IMR-90 (cell line): Measurements from ENCODE around the gene PCYT1A. TPM values are rescaled to one million over a fixed set of nuclear protein-coding genes. Genes with fewer than 3 reads are reported as not detected.

ENCODE experiments used
- ATAC-seq: fragments of 200-7000 bp; cut with Tn5 transposase; 2 replicates; pipeline ENCODE4 v1.9.1; 2020; ENCODE audit warnings: low read depth, mild to moderate bottlenecking, moderate library complexity
- BruUV-seq: library from RNA; stranded (reverse); fragments of 400-500 nt; replicated peaks from 2 replicates; lab custom pipeline; 2021; lab: Mats Ljungman, UMichigan
- CTCF ChIA-PET: fragments of 300-600 bp; formaldehyde crosslinking; extraction: SDS; loops from one replicate; lab custom pipeline; 2021; ENCODE audit warnings: antibody characterized with exemption; lab: Yijun Ruan, JAX
- POLR2A ChIA-PET: fragments of 300-600 bp; sonication (Branson Sonifier 250); formaldehyde crosslinking; loops from one replicate; lab custom pipeline; 2022; ENCODE audit warnings: antibody characterized with exemption; ENCODE audit not compliant: unreplicated experiment; lab: Charles Lee
- DNase-seq: peaks from one replicate; pipeline ENCODE4 v3.0.0; 2013
- H2AFZ ChIP-seq: replicated peaks from 2 replicates; pipeline ENCODE3; 2013; ENCODE audit warnings: low read length, mild to moderate bottlenecking; ENCODE audit not compliant: poor library complexity
- H2AK5ac ChIP-seq: 2 replicates; pipeline ENCODE4 v1.6.1; 2013; ENCODE audit warnings: low read depth, low read length, inconsistent platforms
- H2AK9ac ChIP-seq: replicated peaks from 2 replicates; pipeline ENCODE3; 2013; ENCODE audit warnings: mild to moderate bottlenecking, low read depth, low read length, moderate library complexity; ENCODE audit not compliant: poor library complexity
- H2BK120ac ChIP-seq: 2 replicates; pipeline ENCODE4 v1.6.1; 2013; ENCODE audit warnings: low read depth, low read length, inconsistent platforms
- H2BK15ac ChIP-seq: 3 replicates; pipeline ENCODE4 v1.6.1; 2013; ENCODE audit warnings: low read depth, low read length, inconsistent platforms
- H2BK20ac ChIP-seq: 2 replicates; pipeline ENCODE4 v1.6.1; 2013; ENCODE audit warnings: low read depth, mild to moderate bottlenecking, inconsistent platforms, low read length, moderate library complexity
- H2BK5ac ChIP-seq: 2 replicates; pipeline ENCODE4 v1.6.1; 2013; ENCODE audit warnings: mild to moderate bottlenecking, low read depth, low read length, inconsistent platforms; ENCODE audit not compliant: poor library complexity, severe bottlenecking
- H3K14ac ChIP-seq: replicated peaks from 2 replicates; pipeline ENCODE4 v1.6.1; 2013; ENCODE audit warnings: low read depth, low read length, inconsistent platforms
- H3K18ac ChIP-seq: 2 replicates; pipeline ENCODE4 v1.6.1; 2013; ENCODE audit warnings: low read depth, low read length, control low read depth
- H3K23ac ChIP-seq: 2 replicates; pipeline ENCODE4 v1.6.1; 2013; ENCODE audit warnings: low read depth, low read length, inconsistent platforms
- H3K27ac ChIP-seq: 2 replicates; pipeline ENCODE4 v1.5.1; 2013; ENCODE audit warnings: mild to moderate bottlenecking, control low read depth, low read length; ENCODE audit not compliant: insufficient read depth
- H3K27me3 ChIP-seq: 2 replicates; pipeline ENCODE4 v1.6.1; 2013; ENCODE audit warnings: low read length; ENCODE audit not compliant: control insufficient read depth, insufficient read depth
- H3K36me3 ChIP-seq: 2 replicates; pipeline ENCODE4 v1.6.1; 2013; ENCODE audit warnings: low read length, mixed read lengths; ENCODE audit not compliant: control insufficient read depth, insufficient read depth
- H3K4ac ChIP-seq: 2 replicates; pipeline ENCODE4 v1.6.1; 2013; ENCODE audit warnings: low read depth, low read length, inconsistent platforms
- H3K4me1 ChIP-seq: 2 replicates; pipeline ENCODE4 v1.6.1; 2013; ENCODE audit warnings: low read length, mixed read lengths; ENCODE audit not compliant: control insufficient read depth, insufficient read depth
- H3K4me2 ChIP-seq: 2 replicates; pipeline ENCODE4 v1.6.1; 2013; ENCODE audit warnings: low read depth, mild to moderate bottlenecking, control low read depth, low read length, moderate library complexity
- H3K4me3 ChIP-seq: 2 replicates; pipeline ENCODE4 v1.5.1; 2013; ENCODE audit warnings: low read depth, mild to moderate bottlenecking, control low read depth, low read length, moderate library complexity; ENCODE audit not compliant: insufficient read depth
- H3K56ac ChIP-seq: 2 replicates; pipeline ENCODE4 v1.6.1; 2013; ENCODE audit warnings: low read length, inconsistent platforms; ENCODE audit not compliant: insufficient read depth; ENCODE audit errors: extremely low read depth
- H3K79me1 ChIP-seq, 2 experiments: 2 replicates each; pipeline ENCODE4 v1.6.1; 2013; ENCODE audit warnings: low read length in 2 of 2, inconsistent platforms in 1 of 2, low read depth in 1 of 2
- H3K9ac ChIP-seq: 2 replicates; pipeline ENCODE4 v1.6.1; 2013; ENCODE audit warnings: low read depth, low read length, control low read depth
- H3K9me1 ChIP-seq: 2 replicates; pipeline ENCODE4 v1.6.1; 2013; ENCODE audit warnings: low read length, inconsistent platforms; ENCODE audit not compliant: insufficient read depth
- H3K9me3 ChIP-seq: 2 replicates; pipeline ENCODE4 v1.6.1; 2013; ENCODE audit warnings: low read length; ENCODE audit not compliant: control insufficient read depth, insufficient read depth
- H4K20me1 ChIP-seq: 2 replicates; pipeline ENCODE4 v1.6.1; 2013; ENCODE audit warnings: low read length, inconsistent platforms; ENCODE audit not compliant: insufficient read depth
- H4K5ac ChIP-seq: 2 replicates; pipeline ENCODE4 v1.6.1; 2013; ENCODE audit warnings: mild to moderate bottlenecking, low read depth, low read length, control low read depth
- H4K8ac ChIP-seq, 2 experiments: 2 replicates each; pipeline ENCODE4 v1.6.1; 2013; ENCODE audit warnings: low read depth in 2 of 2, low read length in 2 of 2, control low read depth in 1 of 2, inconsistent platforms in 1 of 2
- H4K91ac ChIP-seq: 2 replicates; pipeline ENCODE4 v1.6.1; 2013; ENCODE audit warnings: low read depth, low read length, inconsistent platforms; ENCODE audit not compliant: insufficient read depth
- FOS ChIP-seq: fragments of 150-350 bp; IDR thresholded peaks from 2 replicates; pipeline ENCODE4 v1.6.1; 2016; ENCODE audit warnings: low read depth, low read length
- WGBS, 2 experiments: methylation state at CpG; one replicate each; pipeline versions ENCODE4 v1.1.5 to v1.1.7; 2013; ENCODE audit warnings: missing lambda C conversion rate in 2 of 2; ENCODE audit not compliant: insufficient read length in 1 of 2; ENCODE audit errors: extremely low coverage in 2 of 2; 5-methylcytosine and 5-hydroxymethylcytosine counted together
- dilution Hi-C: fragments of 300-500 bp; cut with HindIII; formaldehyde crosslinking; loops from one replicate; pipeline ENCODE4 v1.14.3; 2018; ENCODE audit warnings: low sequenced_read_pairs; ENCODE audit not compliant: unreplicated experiment
- in situ Hi-C: fragments of 300-500 bp; cut with MboI; formaldehyde crosslinking; loops from 3 replicates; pipeline ENCODE4 v1.14.3; 2019; ENCODE audit warnings: low sequenced_read_pairs, inconsistent platforms, mixed read lengths
- intact Hi-C: fragments of 100-400 bp; cut with micrococcal nuclease; formaldehyde crosslinking; loops from 2 replicates; pipeline ENCODE4 v1.10.0; 2022
- polyA plus RNA-seq, 3 experiments: library from polyadenylated mRNA; depleted of rRNA; stranded (reverse); fragments of >200 nt; gene quantifications; 2 replicates each; pipeline ENCODE4 v1.2.3, GENCODE V29; 2012; ENCODE audit warnings: low replicate concordance in 1 of 3
- total RNA-seq: library from RNA; depleted of rRNA; stranded (reverse); fragments of >200 nt; gene quantifications from 2 replicates; pipeline ENCODE4 v1.2.3, GENCODE V29; 2012

Gene PCYT1A
- total and polyA plus RNA-seq, 2 of the 4 experiments (the other 2 are of a cell fraction), result 62.8 to 127 TPM

- no peak overlapping the region for H2AFZ ChIP-seq
- H4K8ac ChIP-seq, result no peak overlapping the region
- BruUV-seq, result no TSS peak
- no peak overlapping the region for H4K91ac ChIP-seq
- H3K9me3 ChIP-seq, result no peaks in the 10 kb centered on the region
- no peak overlapping the region for H3K14ac ChIP-seq
- H4K5ac ChIP-seq, result no peak overlapping the region
- dilution Hi-C loops (loop anchor here (25.0 kb wide), 1 partner anchor 127 kb away; no protein-coding TSS in a partner anchor), in situ Hi-C loops (no loop called here), intact Hi-C loops (no loop called here)
- H3K56ac ChIP-seq, result no peak overlapping the region
- no peak overlapping the region for H2BK5ac ChIP-seq
- no peak overlapping the region for H2BK120ac ChIP-seq
- H4K20me1 ChIP-seq, result no peaks in the 10 kb centered on the region
- no peak overlapping the region for H3K9ac ChIP-seq
- ATAC-seq (no peak), DNase-seq (no peak)
- no peak for TF ChIP-seq FOS
- H3K23ac ChIP-seq, result no peak overlapping the region
- H3K79me1 ChIP-seq, result no peaks in the 10 kb centered on the region
- H2AK5ac ChIP-seq, result no peak overlapping the region
- no peak overlapping the region for H2AK9ac ChIP-seq
- no peak overlapping the region for H3K4me2 ChIP-seq
- no peak overlapping the region for H3K27ac ChIP-seq
- no peak overlapping the region for H2BK20ac ChIP-seq
- H3K9me1 ChIP-seq, result no peaks in the 10 kb centered on the region
- H3K36me3 ChIP-seq, result no peaks in the 10 kb centered on the region
- H3K18ac ChIP-seq, result no peak overlapping the region
- no peak overlapping the region for H2BK15ac ChIP-seq
- H3K4me1 ChIP-seq, result no peaks in the 10 kb centered on the region; the same call in 1 of the 2 replicates
- CTCF ChIA-PET, result no interaction called here
- H3K27me3 ChIP-seq, result no peaks in the 10 kb centered on the region
- POLR2A ChIA-PET, result no interaction called here
- no CpG with 5 or more reads among the region's 16 CpGs for WGBS, 2 experiments
- no peak overlapping the region for H3K4ac ChIP-seq
- H3K4me3 ChIP-seq, result no peak overlapping the region
Measured at GRCh38 chr3:196189566-196190347, 97.8 kb downstream of the PCYT1A start.
